GM21717 (cell line): Measurements from ENCODE around the gene ERC2.

ENCODE experiments used
- ATAC-seq: cut with Tn5 transposase; IDR thresholded peaks from one replicate; pipeline ENCODE4 v1.9.1; 2021; ENCODE audit warnings: mild to moderate bottlenecking, moderate library complexity; ENCODE audit not compliant: unreplicated experiment

The ERC2 gene

DNA sequence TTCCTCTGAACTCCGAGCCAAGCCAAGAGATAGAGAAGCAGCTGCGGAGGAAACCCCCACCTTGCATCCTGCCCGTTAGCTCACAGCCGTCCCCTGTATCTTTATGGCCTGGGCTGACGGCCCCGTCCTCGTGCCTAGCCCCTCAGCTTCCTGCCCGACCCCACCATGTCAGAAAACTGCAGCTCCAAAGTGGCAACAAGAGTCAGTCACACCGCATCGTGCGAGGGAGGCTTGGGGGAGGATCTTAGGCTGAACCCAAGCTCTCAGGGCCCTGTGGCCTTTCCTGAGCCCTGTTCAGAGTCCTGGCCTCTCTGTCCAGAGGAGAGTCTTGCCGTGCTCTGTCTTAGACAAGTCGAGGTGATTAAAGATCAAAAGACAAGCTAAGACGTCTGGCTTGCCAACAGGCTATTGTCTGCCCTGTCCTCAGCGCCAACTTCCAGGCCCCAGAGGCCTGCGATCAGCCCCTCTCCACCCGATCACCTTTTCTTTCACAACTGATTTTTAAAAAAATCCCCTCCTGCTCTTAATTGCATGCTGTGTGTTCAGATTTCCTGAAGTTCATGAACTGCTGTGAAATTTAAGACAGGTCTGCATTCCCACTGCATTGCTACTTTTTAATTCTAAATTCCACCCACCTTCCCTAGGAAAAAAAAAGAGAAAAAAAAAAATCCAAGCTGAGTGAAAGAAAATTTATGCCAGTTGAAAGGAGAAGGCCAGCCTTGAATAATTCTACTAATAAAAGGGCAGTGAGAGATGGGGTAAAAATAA lies 891.5 kb downstream of the ERC2 start:
- no peak for ATAC-seq

DNA sequence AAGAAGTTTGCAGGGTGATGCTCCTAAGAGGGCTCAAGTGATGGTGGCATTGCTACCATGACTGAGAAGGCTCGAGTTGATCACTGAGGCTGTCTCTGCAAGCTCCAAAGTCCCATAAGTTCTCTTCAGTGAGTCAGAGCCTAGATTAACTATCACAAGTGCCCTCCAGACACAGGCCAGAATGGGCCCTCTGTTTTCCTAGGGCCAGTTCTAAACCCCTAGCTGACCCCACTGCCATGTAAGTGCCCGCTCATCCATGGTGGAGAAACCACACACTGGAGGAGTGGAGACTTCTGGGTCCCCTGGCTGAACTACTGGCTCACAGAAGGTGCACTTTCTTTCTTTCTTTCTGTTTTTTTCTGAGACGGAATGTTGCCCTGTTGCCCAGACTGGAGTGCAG lies 893.6 kb downstream of the ERC2 start:
- ATAC-seq, result no peak

DNA sequence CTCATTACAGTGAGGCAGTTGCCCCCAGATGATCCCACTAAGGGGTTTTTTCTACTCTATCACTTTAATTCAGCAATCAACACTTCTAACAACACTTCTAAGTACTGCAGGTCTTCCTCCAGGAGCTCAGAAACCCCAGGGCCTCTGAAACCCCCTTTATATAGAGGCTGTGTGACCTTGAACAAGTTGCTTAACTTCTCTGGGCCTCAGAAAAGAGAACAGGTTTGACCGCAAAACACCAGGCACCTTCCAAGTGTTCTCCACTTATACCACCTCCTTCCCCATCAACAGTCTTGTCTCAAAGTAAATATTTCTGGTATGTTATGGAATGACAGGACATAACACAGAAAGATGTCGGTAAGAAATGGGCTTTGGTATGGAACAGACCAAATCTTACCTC lies 895.5 kb downstream of the ERC2 start:
- no peak for ATAC-seq

DNA sequence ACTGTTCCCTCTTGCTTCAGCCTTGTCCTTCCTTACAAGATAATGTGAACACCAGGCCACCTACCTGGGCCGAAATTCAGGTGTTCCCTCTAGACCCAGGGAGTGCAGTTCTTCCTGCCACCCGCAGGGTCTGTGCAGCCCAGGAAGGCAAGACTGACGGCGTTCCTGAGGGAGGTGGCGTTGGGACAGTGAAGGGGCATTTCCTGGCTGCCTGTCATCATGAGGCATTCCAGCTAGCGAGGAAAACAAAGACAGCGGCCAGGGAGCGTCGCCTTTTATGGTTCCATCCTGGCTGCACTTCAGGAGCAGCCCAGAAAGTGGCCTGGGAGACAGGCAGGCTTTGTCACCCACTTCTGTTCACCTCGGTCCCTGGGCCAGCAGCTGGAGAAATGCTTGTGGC lies 896.4 kb downstream of the ERC2 start:
- no peak for ATAC-seq

DNA sequence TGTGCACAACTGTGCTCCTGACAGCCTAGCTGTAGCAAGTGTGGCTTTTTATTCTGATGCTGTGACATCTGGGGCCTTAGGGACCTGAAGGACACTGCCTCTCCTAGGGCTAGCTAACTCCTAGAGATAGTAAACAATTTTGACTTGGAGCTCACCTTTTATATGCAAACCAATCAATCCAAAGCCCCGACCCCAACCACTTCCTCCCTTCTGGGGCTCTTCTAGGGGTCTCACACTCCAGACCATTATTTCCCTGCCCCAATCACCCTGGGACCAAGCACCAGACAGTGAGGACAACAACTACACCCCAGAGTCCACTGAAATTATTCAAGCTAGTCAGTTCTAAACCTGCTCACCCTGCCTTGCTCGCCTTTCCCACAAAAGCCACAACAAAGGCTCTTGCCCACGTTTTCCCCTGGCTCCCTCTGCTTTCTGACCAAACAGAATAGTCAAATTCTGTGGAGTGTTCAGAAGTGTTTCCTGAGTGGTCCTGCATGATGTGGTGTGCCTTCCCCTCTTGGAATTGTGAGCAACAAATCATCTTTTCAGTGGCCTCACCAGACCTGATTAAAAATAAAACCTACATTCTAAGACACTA lies 897.0 kb downstream of the ERC2 start:
- ATAC-seq, result no peak

DNA sequence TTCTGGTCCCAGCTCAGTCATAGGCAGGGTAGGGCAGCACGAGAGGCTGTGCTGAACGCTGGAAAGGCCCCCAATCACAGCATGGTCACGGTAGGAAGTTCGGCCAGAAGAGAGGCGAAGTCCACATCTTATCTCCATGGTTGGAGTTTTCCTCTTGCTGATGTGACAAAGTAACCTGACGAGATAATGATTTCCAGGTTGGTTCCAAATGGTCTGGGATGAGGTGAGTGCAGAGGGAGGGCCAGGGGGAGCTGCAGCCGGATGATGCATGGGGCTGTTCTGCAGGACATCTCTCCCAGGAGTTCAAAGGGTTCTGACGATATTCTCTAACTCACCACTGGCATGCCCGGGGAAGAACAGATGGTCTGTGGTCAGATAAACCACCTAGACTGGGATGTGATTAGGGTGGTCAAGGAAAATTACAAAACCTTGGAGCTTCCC lies 898.0 kb downstream of the ERC2 start:
- ATAC-seq, result no peak

DNA sequence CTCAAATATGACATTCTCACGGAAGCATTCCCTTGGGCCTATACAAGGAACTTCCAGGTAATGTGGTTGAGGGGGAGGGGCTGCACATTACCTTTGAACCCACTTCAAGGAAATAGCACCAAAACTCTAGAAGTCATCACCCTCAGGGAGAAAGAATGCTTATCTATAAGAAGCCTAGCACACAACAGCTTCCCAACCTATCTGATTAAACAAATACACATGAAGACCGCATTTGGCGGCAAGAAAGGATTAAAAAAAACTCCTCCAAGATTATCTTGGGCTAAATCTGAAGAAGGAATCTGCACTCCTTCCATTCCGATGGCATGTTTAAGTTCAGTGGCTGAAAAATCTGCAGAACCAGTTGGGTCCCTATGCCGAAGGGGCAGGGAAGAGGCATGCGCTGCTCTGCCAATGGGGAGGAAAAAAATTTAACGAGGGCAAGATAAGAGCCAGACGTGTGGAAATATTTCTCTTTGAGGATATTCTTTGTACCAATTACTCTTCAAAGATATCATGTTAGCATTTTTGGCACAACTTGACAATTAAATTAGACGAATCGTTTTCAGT lies 899.2 kb downstream of the ERC2 start:
- ATAC-seq, result no peak

DNA sequence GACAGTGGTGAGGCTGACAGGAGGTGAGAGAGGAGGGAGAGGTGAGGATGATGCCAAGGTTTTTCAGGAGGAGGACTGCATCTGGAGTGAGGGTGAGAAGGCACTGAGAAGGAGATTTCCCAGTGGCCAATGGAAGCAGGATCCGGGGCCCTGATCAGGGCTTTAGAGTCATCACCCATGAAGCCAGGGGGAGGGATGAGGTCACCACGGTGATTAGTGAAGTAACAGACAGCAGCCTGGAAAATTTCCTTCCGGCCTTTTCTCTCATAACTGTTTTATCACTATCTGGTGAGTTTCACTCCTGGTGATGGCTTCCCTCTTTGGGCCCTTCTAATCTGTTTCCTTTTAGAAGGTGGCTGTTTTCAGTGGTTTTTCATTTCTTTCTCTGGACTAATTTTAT lies 900.7 kb downstream of the ERC2 start:
- ATAC-seq, result no peak

DNA sequence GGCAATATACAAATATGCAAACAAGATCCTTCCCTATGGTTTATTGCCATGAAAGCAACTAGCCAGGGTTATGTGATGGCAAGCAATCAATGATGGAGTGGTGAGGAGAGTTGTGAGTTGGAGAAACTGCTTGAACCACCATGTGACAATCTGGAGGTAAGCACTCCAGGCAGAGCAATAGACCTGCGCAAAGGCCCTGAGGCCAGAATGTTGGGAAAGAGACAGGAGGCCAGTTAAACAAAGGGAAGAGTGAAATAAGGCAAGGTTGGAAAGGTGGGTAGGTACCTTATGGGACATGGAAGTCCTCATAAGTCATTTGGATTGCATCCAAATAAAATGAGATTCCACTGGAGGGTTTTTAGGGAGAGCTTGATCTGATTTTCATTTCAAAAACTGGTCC lies 901.1 kb downstream of the ERC2 start:
- no peak for ATAC-seq

DNA sequence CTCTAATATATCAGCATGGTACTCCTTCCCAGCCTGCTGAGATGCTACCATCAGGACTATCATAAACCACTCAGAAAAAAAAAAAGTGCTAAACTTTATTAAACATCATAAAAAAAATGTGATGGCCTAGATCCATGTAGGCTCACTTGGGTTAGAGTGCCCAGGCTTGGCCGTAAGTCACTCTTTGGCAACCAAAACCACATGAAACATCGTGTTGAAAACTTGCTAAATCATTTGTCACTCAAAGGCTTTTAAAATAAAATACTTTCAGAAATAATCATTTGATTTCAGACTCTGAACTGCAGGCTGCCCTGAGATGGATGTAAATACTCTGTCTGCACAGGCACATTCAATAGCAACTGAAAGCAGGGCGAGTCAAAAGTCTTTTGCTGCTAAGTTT lies 902.7 kb downstream of the ERC2 start:
- no peak for ATAC-seq

DNA sequence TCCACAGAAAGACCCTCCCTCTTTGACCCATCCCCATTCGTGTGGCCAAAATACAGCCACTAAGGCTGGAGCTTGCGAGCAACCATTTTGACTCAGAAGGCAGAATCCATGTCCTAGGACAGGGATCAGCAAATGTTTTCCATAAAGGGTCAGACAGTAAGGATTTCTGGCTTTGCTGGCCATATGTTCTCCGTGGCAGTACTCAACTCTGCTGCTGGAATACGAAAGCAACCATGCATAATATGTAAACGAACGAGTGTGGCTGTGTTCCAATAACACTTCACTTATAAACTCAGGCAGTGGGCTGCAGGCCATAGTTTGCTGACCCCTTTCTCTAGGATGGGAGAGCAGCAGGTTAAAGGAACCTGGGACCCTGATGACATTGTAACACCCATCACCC lies 903.5 kb downstream of the ERC2 start:
- ATAC-seq, result no peak

DNA sequence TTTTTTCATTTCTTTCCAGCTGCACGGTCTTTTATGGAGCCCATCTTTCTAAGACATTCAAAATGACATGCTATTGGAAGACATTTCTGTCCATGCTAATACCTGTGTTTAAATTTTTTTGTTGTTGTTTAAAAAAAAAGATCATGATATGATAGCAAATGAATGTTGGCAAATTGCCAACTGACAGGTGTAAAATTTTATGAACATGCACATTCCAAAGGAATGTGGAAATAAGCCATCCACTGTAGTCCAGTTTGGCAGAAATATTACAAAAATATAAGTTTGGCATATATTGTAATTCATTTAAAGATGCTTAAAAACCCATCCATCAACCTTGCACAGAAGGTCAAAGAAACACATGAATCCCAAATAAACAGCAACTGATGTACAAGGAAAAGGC lies 905.6 kb downstream of the ERC2 start:
- ATAC-seq, result no peak

DNA sequence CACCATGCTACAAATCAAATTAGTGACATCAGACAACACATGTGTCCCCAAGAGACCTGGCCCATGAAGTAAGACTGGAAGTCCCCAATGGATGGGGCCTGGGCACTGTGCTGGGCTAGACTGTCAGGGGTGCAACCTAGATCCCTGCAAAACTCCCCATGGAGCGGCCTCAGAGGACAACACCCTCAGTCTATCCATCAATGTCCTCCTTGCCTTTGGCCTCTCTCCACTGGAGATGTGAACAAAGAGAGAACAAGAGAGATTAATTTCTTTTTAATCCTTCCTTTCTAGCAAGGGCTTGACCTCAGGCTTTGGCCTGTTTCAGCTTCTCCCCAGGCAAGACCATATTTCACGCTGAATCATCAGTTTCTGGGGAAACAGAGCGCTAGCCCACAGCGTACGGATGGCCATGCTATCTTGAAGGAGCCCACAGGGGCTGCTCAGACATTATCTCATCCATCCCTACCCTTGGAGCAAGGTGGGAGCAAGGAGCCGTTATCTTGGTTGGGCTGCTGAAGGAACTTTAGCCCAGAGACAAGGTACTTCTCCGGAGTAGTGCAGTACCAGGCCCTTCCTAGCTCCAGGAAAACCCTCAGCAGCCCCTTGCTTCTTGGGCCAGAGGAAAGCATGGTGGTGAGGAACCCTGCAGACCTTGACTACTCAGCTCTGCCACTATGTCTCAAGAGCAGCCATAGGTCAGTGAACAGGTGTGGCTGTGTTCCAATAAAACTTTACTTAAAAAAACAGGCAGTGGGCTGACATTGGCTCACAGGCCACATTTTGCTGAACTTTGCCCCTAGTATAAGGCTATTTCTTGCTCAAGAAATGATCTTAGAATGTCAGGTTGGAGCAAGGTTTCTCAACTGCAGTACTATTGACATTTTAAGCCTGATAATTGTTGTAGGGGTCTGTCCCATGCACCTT lies 908.5 kb downstream of the ERC2 start:
- no peak for ATAC-seq

DNA sequence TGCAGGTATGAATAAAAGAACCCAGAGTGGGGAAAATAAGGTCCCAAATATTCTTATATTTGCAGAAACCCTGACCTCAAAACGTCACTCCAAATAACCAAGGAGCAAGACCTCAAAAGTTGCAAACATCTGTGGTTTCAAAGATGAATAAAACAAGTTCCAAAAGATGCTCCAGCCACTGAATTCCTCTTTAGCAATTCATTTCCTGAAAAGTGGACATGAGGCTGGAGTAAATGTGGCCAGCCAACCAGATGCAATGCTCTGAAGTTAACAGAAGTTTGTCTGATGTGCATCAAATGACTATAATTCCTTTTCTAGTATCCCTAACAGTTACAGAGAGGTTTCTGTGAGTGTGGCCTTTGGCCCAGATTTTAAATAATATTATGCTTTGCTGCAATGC lies 910.0 kb downstream of the ERC2 start:
- ATAC-seq, result no peak

DNA sequence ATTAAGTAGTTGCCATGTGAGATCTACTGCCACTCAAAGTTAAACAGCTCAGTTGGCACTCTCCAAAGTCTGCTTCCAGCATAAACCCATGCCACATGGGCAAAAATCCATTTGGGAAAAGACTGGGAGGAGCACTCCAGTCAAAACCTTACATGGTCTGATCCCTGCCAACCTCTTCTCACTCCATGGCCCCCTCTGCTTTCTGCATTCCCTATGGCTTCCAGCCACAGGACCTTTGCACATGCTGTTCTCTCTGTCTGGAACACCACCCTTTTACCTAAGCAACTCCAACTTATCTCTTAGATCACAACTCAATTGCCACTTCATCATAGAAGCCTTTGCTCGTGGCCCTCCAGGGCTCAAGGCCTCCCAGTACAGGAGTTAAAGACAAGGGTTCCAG lies 910.7 kb downstream of the ERC2 start:
- ATAC-seq, result no peak

DNA sequence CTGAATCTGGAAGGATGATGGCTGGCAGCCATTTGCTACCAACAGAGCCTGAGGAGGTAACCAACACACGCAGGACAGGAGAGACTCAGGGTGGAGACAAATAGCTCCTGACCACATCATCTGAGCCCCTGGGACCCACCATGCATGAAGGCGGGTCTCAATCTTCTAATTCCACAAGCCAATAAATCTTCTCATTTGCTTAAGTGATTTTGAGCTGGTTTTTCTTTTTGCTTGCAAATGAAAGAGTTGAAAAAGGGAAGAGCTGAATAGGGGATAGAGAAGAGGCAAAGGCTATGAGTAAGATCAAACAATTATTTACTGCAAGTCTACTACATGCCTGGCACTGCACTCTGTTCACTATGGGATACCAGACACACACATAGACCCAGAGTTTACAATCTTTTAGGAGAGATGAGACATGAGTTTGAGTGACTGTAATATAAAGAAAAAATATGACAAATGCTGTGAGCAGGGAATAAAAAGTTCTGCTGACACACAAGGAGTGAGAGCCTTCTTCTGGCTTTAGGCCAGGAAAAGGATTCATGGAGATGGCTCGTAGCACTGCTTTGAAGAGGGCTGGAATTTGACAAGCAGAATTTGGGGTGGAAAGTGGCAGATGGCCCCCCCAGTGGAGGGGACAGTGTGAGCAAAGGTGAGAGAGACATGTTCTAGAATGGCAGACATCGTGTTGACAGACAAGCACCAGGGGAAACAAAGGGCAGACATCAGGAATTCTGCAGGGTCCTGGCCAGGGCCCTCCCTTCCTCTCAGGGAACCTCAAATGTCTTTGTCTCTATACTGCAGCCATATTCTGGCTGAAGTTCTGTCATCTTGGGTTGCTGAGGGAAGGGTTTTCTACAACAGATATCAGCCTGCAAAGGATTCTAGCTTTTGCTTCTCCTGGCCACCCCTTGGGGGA lies 911.4 kb downstream of the ERC2 start:
- ATAC-seq, result no peak

DNA sequence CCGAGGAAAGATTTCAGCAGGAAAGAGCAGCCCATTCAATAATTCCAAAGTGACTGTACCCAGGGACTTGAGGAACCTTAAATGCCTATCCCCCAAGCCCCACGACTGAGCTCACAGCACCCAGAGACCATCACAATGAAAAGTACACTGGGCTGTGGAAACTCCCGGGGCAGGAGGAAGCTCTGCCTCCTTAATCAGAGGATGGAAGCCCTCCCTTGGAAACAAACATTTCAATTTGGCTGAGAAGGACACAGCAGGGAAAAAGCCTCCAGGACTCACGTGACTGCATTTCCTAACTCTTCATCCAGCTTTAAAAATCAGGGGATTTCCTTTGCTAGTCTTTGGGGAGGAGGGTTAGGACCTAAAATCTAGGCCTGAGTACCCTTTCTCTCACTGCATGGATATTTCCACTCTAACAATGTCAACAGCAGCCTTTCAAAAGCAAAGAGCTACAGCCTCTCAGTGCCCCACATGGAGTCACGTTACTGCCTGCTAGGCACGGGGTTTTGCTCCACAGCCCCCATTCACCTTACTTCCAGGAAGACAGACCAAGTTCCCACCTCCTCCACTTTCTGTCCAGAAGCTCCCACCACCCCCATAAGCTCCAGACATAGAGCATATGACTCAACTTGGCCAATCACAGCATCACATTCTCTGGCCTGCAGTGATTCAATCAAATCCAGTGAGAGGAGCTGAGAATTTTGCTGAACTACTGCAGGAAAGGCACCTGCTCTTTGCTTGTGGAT lies 912.2 kb downstream of the ERC2 start:
- no peak for ATAC-seq

DNA sequence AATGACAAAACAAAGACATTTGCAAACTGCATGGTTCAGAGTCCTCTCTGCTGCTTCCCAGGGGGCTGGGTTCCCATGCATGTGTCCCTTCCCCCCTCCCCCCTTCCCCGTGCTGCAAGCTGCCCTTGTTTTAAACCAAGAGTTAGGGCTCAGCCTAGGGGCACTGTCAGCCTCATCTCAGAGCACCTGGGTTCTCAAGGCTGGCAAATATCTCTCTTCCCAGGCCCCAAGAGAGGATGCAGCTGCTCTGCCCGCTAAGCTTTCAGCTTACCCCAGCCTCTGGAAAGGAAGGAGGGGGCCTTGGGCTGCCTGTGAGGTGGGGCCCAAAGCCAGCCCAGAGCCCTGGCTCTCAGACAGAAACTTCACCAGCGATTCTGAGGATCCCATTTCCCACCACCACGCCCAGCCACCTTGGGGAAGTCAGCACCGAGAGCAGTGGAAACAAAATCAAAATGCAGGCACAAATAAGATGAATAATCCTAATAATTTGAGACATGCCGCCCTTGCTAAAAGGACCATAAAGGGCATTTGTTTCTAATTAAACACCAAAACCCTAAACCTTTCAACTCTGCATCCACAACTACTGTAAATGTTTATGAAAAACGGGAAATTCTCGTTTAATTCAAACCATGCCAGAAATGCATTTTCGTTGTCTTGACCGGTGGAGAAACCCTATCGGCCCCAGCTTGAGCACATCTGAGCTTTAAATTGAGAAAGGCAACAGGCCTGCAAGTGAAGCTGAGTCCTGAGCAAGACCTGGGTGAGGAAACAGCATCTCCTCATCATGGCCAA lies 913.4 kb downstream of the ERC2 start:
- no peak for ATAC-seq

DNA sequence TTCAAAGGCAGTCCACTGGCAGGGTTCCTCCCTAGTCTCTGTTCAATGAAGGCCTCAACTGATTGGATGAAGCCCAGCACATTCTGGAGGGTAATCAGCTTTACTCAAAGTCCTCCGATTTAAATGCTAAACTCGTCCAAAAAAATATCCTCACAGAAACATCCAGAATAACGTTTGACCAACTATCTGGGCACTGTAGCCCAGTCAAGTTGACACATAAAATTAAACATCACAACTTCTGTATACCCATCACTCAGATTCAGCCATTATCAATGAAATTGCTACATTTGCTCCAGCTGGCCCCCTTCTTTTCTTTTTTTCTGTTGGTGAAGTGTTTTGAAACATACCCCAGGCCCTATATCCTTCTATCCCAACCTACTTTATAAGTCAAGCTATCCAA lies 916.6 kb downstream of the ERC2 start:
- ATAC-seq, result no peak
